ENCODE measurements around the gene ACTN4. TPM values are rescaled to one million over a fixed set of nuclear protein-coding genes. Genes with fewer than 3 reads are reported as not detected.
A peak's percentile ranks its signal among the peaks of the same experiment; 100 is the strongest.

ACTN4 gene
- polyA plus RNA-seq, 10 donors: 173 to 278 (median 195) TPM

DNA sequence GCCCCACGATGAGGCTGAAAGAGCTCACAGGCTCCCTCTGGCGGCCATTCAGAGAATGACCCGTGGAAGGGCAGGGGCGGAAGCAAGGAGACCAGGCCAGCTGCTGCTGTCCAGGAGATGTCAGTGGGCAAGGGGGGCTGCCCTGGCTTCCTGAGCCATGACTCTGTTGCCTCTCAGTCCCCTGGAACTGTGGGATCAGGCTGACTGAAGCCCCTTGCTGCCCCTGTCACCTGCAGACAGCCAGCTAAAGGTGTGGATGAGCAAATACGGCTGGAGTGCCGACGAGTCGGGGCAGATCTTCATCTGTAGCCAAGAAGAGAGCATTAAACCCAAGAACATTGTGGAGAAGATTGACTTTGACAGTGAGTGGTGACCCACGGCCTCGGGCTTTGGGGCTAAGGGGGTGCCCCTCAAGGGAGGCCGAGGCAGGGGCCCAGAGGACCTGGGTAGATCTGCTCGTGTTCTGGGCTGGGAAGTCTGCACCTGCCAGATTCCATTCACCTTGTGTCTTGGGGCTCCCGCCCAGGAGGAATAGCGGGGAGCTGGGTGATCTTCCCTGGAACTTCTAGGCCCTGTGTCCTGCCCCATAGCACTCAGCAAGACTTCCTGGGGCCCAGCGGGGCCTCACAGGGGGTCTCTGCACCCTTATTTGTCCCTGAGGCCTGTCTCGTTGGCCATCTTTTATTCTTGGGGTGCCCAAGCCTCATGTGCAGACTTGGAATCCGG, 12.5 kb upstream of the ACTN4 start:
- peak in 2 of 3 donors; percentile 80 to 87 for DNase-seq

GRCh38 chr19:38635483-38636399, 11.7 kb upstream of the ACTN4 start:
- no peak for DNase-seq

DNA sequence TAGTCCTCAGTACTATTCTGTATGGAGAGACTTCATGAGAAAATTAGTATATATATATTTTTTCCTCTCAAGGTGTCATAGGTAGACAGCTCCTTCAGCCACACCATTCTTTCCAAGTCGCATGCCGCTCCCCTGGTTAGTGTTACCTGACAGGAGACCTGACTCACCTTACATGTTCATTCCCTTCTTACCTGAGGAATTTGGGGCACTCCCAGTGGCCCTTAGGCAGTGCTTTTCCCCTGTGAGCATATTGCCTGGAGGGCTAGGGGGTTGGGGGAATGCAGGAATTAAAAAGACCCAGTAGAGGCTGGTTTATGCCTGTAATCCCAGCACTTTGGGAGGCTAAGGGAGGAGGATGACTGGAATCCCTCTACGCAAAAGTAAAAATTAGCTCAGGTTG, 9.0 kb upstream of the ACTN4 start:
- no peak for DNase-seq

DNA sequence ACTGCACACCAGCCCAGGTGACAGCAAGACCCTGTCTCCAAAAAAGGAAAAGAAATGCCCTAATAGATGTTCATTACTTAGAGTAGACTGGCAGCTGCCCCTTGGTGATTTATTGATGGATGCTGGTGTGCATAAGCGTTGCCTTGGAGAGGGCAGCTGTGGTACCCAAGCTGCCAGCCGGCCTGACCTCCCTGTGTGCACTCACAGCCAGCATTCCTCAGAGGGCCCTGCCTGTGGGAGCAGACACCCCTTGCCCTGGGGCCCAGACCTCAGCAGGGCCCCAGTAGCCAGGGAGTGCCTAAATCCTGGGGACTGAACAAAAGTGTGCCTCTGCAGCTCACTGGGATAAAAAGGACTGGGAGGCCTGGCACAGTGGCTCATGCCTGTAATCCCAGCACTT, 7.8 kb upstream of the ACTN4 start:
- no peak for DNase-seq

- no peak for DNase-seq
These were observed 7.1 kb upstream of the ACTN4 start for GRCh38 chr19:38640368-38640767.

GRCh38 chr19:38642176-38642575, 5.3 kb upstream of the ACTN4 start:
- no peak for DNase-seq

GRCh38 chr19:38644719-38645118, 2.7 kb upstream of the ACTN4 start:
- no peak for DNase-seq

DNA sequence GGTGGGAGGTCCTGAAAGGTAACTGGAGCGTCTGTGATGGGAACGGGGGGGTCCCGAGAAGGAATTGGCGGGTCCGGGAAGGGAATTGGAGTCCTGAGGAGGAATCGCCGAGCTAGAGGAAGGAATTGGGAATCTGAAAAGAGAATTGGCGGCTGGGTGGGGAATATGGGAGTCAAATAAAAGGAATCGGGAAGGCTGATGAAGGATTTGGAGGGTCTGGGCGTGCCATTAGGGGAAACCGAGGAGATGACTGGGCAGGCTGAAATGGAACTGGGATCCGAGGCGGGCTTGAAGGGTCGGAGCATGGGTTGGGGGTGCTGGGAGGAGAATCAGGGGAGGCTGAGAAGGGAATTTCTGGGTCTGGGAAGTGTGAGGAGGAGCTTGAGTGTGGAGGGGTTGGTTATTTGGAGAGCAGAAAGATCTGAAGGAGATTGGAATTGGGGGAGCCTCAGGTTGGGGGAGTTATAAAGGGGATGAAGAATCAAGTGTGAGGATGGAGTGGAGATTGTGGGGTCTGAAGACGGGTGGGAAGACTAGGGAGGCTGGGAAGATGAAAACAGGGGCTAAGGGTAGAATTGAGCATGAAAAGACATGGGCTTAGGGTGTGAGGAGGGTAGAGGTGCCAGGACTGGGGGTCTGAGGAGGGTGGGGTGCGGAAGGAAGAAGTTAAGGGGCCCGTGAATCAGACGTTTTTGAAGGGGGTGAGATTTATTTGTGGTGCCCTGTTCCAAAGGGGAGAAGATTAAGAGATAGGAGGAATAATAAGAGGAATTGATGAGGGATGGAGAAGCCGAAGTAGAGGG, 718 bp downstream of the ACTN4 start:
- no peak for DNase-seq

GRCh38 chr19:38648769-38649304, 1.4 kb downstream of the ACTN4 start:
- DNase-seq: peak in 1 of 3 donors; percentile 34

- no peak for DNase-seq
These were observed 2.1 kb downstream of the ACTN4 start for GRCh38 chr19:38649305-38650171.

- no peak for DNase-seq
These were observed 2.8 kb downstream of the ACTN4 start for GRCh38 chr19:38650172-38650775.

- no peak for DNase-seq
These were observed 3.6 kb downstream of the ACTN4 start for GRCh38 chr19:38650911-38651584.

GRCh38 chr19:38653028-38653571, 5.7 kb downstream of the ACTN4 start:
- DNase-seq: peak in 1 of 3 donors; percentile 68

- DNase-seq: no peak
These were observed 7.2 kb downstream of the ACTN4 start for GRCh38 chr19:38654628-38655055.

DNA sequence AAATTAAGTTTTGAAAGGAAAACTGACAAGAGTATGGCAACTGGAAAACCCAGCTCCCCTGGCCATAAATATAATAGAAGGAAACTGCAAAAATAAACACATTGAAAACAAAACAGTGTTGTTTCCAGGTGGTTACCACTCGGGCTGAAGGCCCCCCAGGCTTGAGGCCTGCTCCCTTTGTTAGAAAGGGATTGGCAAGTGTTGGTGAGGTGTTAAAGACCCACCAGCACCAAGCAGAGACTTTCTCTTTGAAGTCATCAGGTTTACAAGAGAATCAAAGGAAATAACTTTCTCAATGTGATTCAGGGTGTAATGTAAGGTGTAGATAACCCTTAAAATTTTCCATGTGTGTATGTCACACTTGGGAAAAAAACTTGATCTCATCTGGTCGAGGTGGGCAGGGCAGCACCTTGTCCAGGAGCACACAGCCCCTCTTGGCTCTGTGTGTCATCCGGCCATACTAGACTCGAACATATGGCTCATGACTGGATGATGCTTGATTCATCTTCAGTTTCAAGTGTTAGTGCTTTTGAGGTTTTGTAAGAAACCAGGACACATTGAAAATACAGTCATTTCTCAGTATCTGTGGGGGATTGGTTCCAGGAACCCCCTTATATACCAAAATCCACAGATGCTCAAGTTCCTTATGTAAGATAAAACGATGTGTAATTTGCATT, 7.8 kb downstream of the ACTN4 start:
- no peak for DNase-seq

GRCh38 chr19:38656171-38656981, 8.9 kb downstream of the ACTN4 start:
- DNase-seq: no peak

GRCh38 chr19:38657633-38658222, 10.3 kb downstream of the ACTN4 start:
- DNase-seq: peak in 1 of 3 donors; percentile 76
